ENCODE measurements around the gene CENPP.

CENPP gene

DNA sequence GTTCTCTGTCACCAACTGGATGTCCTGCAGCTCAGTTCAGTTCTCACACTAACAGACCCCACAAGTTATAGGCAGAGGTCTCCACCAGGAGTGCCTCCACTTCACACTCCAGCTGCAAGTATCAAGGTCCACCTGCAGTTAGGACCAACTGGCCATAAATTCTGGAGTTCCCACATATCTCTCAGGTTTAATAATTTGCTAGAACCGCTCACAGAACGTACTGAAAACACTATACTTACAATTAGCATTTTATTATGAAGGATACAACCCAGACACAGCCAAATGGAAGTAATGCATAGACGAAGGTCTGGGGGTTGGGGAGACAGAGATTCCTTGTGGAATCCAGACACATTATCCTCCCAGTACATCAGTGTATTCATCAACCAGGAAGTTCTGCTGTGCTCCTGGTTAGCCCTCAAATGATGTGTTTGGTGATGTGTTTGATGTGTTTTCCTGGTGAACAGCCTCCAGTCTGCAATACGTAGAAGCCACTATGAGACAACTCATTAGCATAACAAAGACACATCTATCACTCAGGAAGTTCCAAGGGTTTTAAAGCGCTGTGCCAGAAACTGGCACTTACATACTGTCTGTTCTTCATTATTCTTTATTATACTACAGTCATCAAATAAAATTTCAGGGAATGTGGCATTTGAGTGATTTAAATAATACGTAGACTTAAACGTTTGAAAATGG, 53.3 kb downstream of the CENPP start:
- H3K4me1 ChIP-seq, result peaks cover 0 to 3% (median 0%) of the 10 kb centered on the region in 4 donors
- no peaks in the 10 kb centered on the region for H3K36me3 ChIP-seq
- intact Hi-C loops (cut with DNase I; ENCODE audit: low total_unique reads), result no loop called here
- no peak overlapping the region for H3K4me3 ChIP-seq
- TF ChIP-seq, protein P1, sequence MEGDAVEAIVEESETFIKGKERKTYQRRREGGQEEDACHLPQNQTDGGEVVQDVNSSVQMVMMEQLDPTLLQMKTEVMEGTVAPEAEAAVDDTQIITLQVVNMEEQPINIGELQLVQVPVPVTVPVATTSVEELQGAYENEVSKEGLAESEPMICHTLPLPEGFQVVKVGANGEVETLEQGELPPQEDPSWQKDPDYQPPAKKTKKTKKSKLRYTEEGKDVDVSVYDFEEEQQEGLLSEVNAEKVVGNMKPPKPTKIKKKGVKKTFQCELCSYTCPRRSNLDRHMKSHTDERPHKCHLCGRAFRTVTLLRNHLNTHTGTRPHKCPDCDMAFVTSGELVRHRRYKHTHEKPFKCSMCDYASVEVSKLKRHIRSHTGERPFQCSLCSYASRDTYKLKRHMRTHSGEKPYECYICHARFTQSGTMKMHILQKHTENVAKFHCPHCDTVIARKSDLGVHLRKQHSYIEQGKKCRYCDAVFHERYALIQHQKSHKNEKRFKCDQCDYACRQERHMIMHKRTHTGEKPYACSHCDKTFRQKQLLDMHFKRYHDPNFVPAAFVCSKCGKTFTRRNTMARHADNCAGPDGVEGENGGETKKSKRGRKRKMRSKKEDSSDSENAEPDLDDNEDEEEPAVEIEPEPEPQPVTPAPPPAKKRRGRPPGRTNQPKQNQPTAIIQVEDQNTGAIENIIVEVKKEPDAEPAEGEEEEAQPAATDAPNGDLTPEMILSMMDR (IDR thresholded peaks at IDR 0.05), result no peak
- peaks cover 0 to 4% (median 0%) of the 10 kb centered on the region in 3 donors for H3K9me3 ChIP-seq
- DNase-seq, result no peak
- no peaks in the 10 kb centered on the region for H3K27me3 ChIP-seq
- H3K27ac ChIP-seq, result no peak overlapping the region

DNA sequence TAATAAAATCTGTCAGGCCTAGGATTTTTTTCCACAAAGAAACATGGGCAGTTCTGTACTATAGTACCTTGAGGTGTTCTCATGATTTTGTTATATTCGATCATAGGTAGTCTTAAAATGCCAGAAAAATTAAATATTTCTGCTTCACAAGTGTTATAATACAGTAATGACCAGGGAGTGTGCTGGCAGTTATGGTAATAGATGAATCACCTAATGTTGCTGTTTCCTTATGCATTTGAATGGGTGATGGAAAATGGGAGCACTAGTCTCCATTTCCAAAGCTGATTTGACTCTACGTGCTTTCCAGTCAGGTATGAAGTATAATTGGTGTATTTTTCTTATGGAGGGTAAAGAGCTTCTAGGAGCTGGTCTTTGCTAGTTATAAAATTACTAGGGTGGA, 54.9 kb downstream of the CENPP start:
- DNase-seq, result no peak
- intact Hi-C loops (cut with DNase I; ENCODE audit: low total_unique reads), result no loop called here
- Histone ChIP-seq H3K27ac (no peak overlapping the region), H3K4me3 (no peak overlapping the region), H3K9me3 (no peaks in the 10 kb centered on the region), H3K4me1 (peaks cover 0 to 19% (median 0%) of the 10 kb centered on the region in 4 donors), H3K27me3 (no peaks in the 10 kb centered on the region), H3K36me3 (no peaks in the 10 kb centered on the region)
- TF ChIP-seq, protein P1 (IDR thresholded peaks at IDR 0.05), result no peak

DNA sequence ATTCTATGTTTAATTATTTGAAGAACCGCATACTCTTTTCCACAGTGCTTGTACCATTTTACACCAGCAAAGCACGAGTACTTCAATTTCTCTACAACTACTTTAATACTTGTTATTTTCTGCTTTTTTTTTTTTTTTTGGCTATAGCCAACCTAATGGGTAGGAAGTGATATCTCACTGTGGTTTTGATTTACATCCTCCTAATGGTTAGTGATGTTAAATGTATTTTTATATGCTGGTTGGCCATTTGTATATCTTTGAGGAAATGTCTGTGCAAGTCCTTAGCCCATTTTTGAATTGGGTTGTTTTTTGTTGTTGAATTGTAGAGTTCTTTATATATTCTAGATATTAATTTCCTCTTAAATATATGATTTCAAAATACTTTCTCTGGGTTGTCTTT, 56.0 kb downstream of the CENPP start:
- Histone ChIP-seq H3K36me3 (no peaks in the 10 kb centered on the region), H3K9me3 (no peaks in the 10 kb centered on the region), H3K4me1 (peaks cover 0 to 27% (median 0%) of the 10 kb centered on the region in 4 donors), H3K4me3 (no peak overlapping the region), H3K27me3 (no peaks in the 10 kb centered on the region), H3K27ac (no peak overlapping the region)
- intact Hi-C loops (cut with DNase I; ENCODE audit: low total_unique reads), result no loop called here
- TF ChIP-seq, protein P1 (IDR thresholded peaks at IDR 0.05), result no peak
- no peak for DNase-seq

DNA sequence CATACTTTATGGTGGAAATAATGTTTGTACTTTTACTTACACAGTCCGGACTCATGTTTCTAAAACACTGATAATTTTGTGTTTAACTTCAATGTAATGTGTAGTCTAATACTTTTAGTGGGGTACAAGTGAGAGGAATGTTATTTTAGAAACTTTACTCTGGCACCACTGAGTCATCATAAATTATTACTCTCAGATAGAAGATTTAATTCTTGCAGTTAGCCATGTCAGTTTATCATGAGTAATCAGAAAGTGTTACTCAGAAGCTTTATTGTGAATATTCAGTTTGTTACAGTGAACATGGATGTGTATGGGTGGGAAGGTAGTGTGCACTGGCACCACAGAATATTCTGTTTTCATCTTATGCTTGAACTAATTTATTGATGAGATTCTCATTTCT, 58.6 kb downstream of the CENPP start:
- H3K4me1 ChIP-seq, result peaks cover 0 to 27% (median 0%) of the 10 kb centered on the region in 4 donors
- no peak overlapping the region for H3K4me3 ChIP-seq
- H3K27ac ChIP-seq, result peak overlapping the region; percentile 61 to 68
- TF ChIP-seq, protein P1 (IDR thresholded peaks at IDR 0.05), result no peak
- H3K36me3 ChIP-seq, result no peaks in the 10 kb centered on the region
- H3K9me3 ChIP-seq, result no peaks in the 10 kb centered on the region
- DNase-seq, result no peak
- no peaks in the 10 kb centered on the region for H3K27me3 ChIP-seq
- intact Hi-C loops (cut with DNase I; ENCODE audit: low total_unique reads), result no loop called here

DNA sequence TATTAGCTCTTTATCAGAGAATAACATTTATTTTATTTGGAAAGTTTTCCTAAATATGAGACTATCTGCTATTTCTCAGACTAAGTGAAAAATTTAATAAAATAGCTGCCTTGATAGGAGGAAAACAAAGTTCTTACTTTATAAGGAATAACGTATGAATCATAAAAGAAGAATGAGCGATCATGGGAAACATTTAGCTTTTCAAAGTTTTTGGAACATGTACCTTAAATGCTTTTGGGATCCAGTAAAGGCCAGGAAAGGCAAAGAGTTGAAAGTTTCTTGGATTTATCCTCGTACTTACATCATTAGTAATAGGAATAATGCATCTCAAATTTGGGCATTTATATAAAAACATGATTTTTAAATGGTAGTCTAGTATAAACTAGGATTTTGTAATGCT, 59.2 kb downstream of the CENPP start:
- Histone ChIP-seq H3K9me3 (no peaks in the 10 kb centered on the region), H3K27me3 (no peaks in the 10 kb centered on the region), H3K4me1 (peaks cover 0 to 31% (median 0%) of the 10 kb centered on the region in 4 donors), H3K36me3 (no peaks in the 10 kb centered on the region), H3K4me3 (no peak overlapping the region), H3K27ac (peak overlapping the region; percentile 61 to 68)
- intact Hi-C loops (cut with DNase I; ENCODE audit: low total_unique reads), result no loop called here
- DNase-seq, result no peak
- TF ChIP-seq, protein P1 (IDR thresholded peaks at IDR 0.05), result no peak
